ENCODE results near the gene EVI2A. TPM values are rescaled to one million over a fixed set of nuclear protein-coding genes. Genes with fewer than 3 reads are reported as not detected.
"Not testable (repeated sequence)": the region's sequence is repeated elsewhere in the genome, so short reads cannot be mapped to it uniquely, and the experiment has no call there.

The EVI2A gene
- total and polyA plus RNA-seq, 8 donors = 1.9 to 30.9 (median 2.9) TPM

- no peak for TF ChIP-seq CTCF (IDR thresholded peaks at IDR 0.05)
- no peak overlapping the region for H3K4me3 ChIP-seq
- peak in 2 of 4 donors; percentile 49 to 75 for DNase-seq
- H3K27ac ChIP-seq = no peak overlapping the region
- no peaks in the 10 kb centered on the region for H3K27me3 ChIP-seq
- intact Hi-C loops (cut with DNase I) = no loop called here
- H3K4me1 ChIP-seq = peaks cover 0 to 3% of the 10 kb centered on the region in 2 donors
- H3K9me3 ChIP-seq = no peaks in the 10 kb centered on the region
- peaks cover 0 to 53% of the 10 kb centered on the region in 2 donors for H3K36me3 ChIP-seq
- no peak for ATAC-seq
Observed at GRCh38 chr17:31357839-31358394, 36.5 kb upstream of the EVI2A start.

GRCh38 chr17:31357091-31357490 lies 35.7 kb upstream of the EVI2A start:
- Histone ChIP-seq H3K27me3 (no peaks in the 10 kb centered on the region), H3K36me3 (peaks cover 0 to 57% of the 10 kb centered on the region in 2 donors), H3K4me3 (no peak overlapping the region), H3K9me3 (no peaks in the 10 kb centered on the region), H3K4me1 (peaks cover 0 to 3% of the 10 kb centered on the region in 2 donors), H3K27ac (no peak overlapping the region)
- no peak for ATAC-seq
- no peak for DNase-seq
- no peak for TF ChIP-seq CTCF (IDR thresholded peaks at IDR 0.05)
- intact Hi-C loops (cut with DNase I) = no loop called here

- ATAC-seq = no peak
- Histone ChIP-seq H3K27me3 (no peaks in the 10 kb centered on the region), H3K27ac (no peak overlapping the region), H3K4me1 (peaks cover 0 to 3% of the 10 kb centered on the region in 2 donors), H3K36me3 (peaks cover 0 to 54% of the 10 kb centered on the region in 2 donors), H3K4me3 (no peak overlapping the region), H3K9me3 (no peaks in the 10 kb centered on the region)
- no peak for DNase-seq
- TF ChIP-seq CTCF (IDR thresholded peaks at IDR 0.05) = no peak
- intact Hi-C loops (cut with DNase I) = no loop called here
Observed at GRCh38 chr17:31355935-31356334, 34.5 kb upstream of the EVI2A start.

- peaks cover 0 to 53% of the 10 kb centered on the region in 2 donors for H3K36me3 ChIP-seq
- no peak overlapping the region for H3K27ac ChIP-seq
- no peak for TF ChIP-seq CTCF (IDR thresholded peaks at IDR 0.05)
- H3K4me1 ChIP-seq = no peaks in the 10 kb centered on the region
- intact Hi-C loops (cut with DNase I) = no loop called here
- ATAC-seq (no peak), DNase-seq (no peak)
- no peaks in the 10 kb centered on the region for H3K9me3 ChIP-seq
- H3K27me3 ChIP-seq = no peaks in the 10 kb centered on the region
- no peak overlapping the region for H3K4me3 ChIP-seq
Observed at GRCh38 chr17:31349454-31349853, 28.0 kb upstream of the EVI2A start.

GRCh38 chr17:31345191-31345747 lies 23.8 kb upstream of the EVI2A start:
- DNase-seq; H3K4me3 ChIP-seq; H3K9me3 ChIP-seq; H3K4me1 ChIP-seq; ATAC-seq; intact Hi-C loops (cut with DNase I); H3K27me3 ChIP-seq; H3K27ac ChIP-seq: not testable (repeated sequence)
- peaks cover 0 to 39% of the 10 kb centered on the region in 2 donors for H3K36me3 ChIP-seq
